WTC11 (cell line): ENCODE results near the gene ZNF750. TPM values are rescaled to one million over a fixed set of nuclear protein-coding genes. Genes with fewer than 3 reads are reported as not detected.

Experiments
- ATAC-seq: fragments of 200-7000 bp; cut with Tn5 transposase; 2 replicates; pipeline ENCODE4 v1.10.0; 2021; ENCODE audit warnings: mild to moderate bottlenecking, moderate library complexity
- CTCF ChIA-PET: fragments of 300-600 bp; sonication (Branson Sonifier 250); formaldehyde crosslinking; loops from one replicate; lab custom pipeline; 2021; ENCODE audit warnings: antibody characterized with exemption; lab: Charles Lee
- POLR2A ChIA-PET: fragments of 350-600 bp; sonication (Branson Sonifier 250); formaldehyde crosslinking; loops from one replicate; lab custom pipeline; 2021; ENCODE audit warnings: antibody characterized with exemption; lab: Charles Lee
- DNase-seq: peaks from one replicate; pipeline ENCODE4 v3.0.0; 2021; ENCODE audit warnings: low spot score
- H3K27ac Mint-ChIP-seq: 2 replicates; pipeline ENCODE4 v1.8.0; 2021; ENCODE audit warnings: mixed read lengths
- H3K27me3 Mint-ChIP-seq: 2 replicates; pipeline ENCODE4 v1.8.0; 2021; ENCODE audit warnings: low read depth, mild to moderate bottlenecking, moderate library complexity, mixed read lengths
- H3K36me3 Mint-ChIP-seq: 2 replicates; pipeline ENCODE4 v1.8.0; 2021; ENCODE audit warnings: mixed read lengths
- H3K4me1 Mint-ChIP-seq: 2 replicates; pipeline ENCODE4 v1.8.0; 2022; ENCODE audit warnings: mixed read lengths
- H3K4me3 Mint-ChIP-seq: 2 replicates; pipeline ENCODE4 v1.8.0; 2021; ENCODE audit warnings: mild to moderate bottlenecking, moderate library complexity, mixed read lengths
- H3K9me3 Mint-ChIP-seq: 2 replicates; pipeline ENCODE4 v1.8.0; 2021; ENCODE audit warnings: mixed read lengths
- CDX4 ChIP-seq: fragments of 250-450 bp; sonication (Bioruptor Pico); IDR thresholded peaks from 2 replicates; pipeline ENCODE4 v1.9.0; 2021; ENCODE audit warnings: moderate library complexity, mild to moderate bottlenecking, inconsistent platforms, borderline replicate concordance
- CREB1 ChIP-seq: sonication (generic); formaldehyde crosslinking; IDR thresholded peaks from 2 replicates; pipeline ENCODE4 v1.8.0; 2023; ENCODE audit warnings: mild to moderate bottlenecking, missing genetic modification reagents
- GABPB1 ChIP-seq: sonication (generic); formaldehyde crosslinking; IDR thresholded peaks from 2 replicates; pipeline ENCODE4 v1.8.1; 2023; ENCODE audit warnings: mild to moderate bottlenecking, missing genetic modification reagents
- KAT7 ChIP-seq: sonication (generic); formaldehyde crosslinking; IDR thresholded peaks from 2 replicates; pipeline ENCODE4 v1.8.1; 2023; ENCODE audit warnings: missing genetic modification reagents, mild to moderate bottlenecking, borderline replicate concordance
- MXD4 ChIP-seq: fragments of 250-450 bp; sonication (Bioruptor Pico); IDR thresholded peaks from 2 replicates; pipeline ENCODE4 v1.8.0; 2021; ENCODE audit warnings: mild to moderate bottlenecking, moderate library complexity, borderline replicate concordance
- NFATC4 ChIP-seq: fragments of 250-450 bp; sonication (Bioruptor Pico); IDR thresholded peaks from 2 replicates; pipeline ENCODE4 v1.9.0; 2021; ENCODE audit warnings: mild to moderate bottlenecking
- NR3C1 ChIP-seq: sonication (generic); formaldehyde crosslinking; conservative IDR thresholded peaks from 2 replicates; pipeline ENCODE4 v1.8.1; 2023; ENCODE audit warnings: low read depth, mild to moderate bottlenecking, missing genetic modification reagents
- SMAD3 ChIP-seq: sonication (generic); formaldehyde crosslinking; IDR thresholded peaks from 2 replicates; pipeline ENCODE4 v1.8.0; 2022; ENCODE audit warnings: missing genetic modification reagents, mild to moderate bottlenecking, borderline replicate concordance
- SP1 ChIP-seq: sonication (generic); formaldehyde crosslinking; conservative IDR thresholded peaks from 2 replicates; pipeline ENCODE4 v1.8.1; 2022; ENCODE audit warnings: missing genetic modification reagents
- TEAD1 ChIP-seq: sonication (generic); formaldehyde crosslinking; IDR thresholded peaks from 2 replicates; pipeline ENCODE4 v1.8.0; 2022; ENCODE audit warnings: mild to moderate bottlenecking, missing genetic modification reagents
- ZNF317 ChIP-seq: sonication (generic); formaldehyde crosslinking; IDR thresholded peaks from 2 replicates; pipeline ENCODE4 v1.8.1; 2023; ENCODE audit warnings: low read depth, mild to moderate bottlenecking, moderate library complexity, missing genetic modification reagents, borderline replicate concordance
- total RNA-seq: library from RNA; stranded (reverse); gene quantifications from 3 replicates; pipeline ENCODE4 v1.2.3, GENCODE V29; 2021
- TF ChIP-seq, protein P1 (sequence below): sonication (generic); formaldehyde crosslinking; IDR thresholded peaks from 2 replicates; pipeline ENCODE4 v1.8.1; 2023; ENCODE audit warnings: mild to moderate bottlenecking, missing genetic modification reagents, borderline replicate concordance
- TF ChIP-seq, protein P2 (sequence below): sonication (generic); formaldehyde crosslinking; IDR thresholded peaks from 2 replicates; pipeline ENCODE4 v1.8.1; 2022; ENCODE audit warnings: low read depth, missing genetic modification reagents, borderline replicate concordance

The ZNF750 gene
- total RNA-seq, 1 experiment from 2014 or later, result 0.04 TPM

GRCh38 chr17:82867763-82868325, 28.0 kb upstream of the ZNF750 start (continued):
- TF ChIP-seq, protein P1, sequence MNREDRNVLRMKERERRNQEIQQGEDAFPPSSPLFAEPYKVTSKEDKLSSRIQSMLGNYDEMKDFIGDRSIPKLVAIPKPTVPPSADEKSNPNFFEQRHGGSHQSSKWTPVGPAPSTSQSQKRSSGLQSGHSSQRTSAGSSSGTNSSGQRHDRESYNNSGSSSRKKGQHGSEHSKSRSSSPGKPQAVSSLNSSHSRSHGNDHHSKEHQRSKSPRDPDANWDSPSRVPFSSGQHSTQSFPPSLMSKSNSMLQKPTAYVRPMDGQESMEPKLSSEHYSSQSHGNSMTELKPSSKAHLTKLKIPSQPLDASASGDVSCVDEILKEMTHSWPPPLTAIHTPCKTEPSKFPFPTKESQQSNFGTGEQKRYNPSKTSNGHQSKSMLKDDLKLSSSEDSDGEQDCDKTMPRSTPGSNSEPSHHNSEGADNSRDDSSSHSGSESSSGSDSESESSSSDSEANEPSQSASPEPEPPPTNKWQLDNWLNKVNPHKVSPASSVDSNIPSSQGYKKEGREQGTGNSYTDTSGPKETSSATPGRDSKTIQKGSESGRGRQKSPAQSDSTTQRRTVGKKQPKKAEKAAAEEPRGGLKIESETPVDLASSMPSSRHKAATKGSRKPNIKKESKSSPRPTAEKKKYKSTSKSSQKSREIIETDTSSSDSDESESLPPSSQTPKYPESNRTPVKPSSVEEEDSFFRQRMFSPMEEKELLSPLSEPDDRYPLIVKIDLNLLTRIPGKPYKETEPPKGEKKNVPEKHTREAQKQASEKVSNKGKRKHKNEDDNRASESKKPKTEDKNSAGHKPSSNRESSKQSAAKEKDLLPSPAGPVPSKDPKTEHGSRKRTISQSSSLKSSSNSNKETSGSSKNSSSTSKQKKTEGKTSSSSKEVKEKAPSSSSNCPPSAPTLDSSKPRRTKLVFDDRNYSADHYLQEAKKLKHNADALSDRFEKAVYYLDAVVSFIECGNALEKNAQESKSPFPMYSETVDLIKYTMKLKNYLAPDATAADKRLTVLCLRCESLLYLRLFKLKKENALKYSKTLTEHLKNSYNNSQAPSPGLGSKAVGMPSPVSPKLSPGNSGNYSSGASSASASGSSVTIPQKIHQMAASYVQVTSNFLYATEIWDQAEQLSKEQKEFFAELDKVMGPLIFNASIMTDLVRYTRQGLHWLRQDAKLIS (CRISPR knock-in tag), result no peak
- TF ChIP-seq SMAD3 (CRISPR knock-in tag) (no peak), CDX4 (CRISPR knock-in tag) (no peak)
- TF ChIP-seq, protein P2, sequence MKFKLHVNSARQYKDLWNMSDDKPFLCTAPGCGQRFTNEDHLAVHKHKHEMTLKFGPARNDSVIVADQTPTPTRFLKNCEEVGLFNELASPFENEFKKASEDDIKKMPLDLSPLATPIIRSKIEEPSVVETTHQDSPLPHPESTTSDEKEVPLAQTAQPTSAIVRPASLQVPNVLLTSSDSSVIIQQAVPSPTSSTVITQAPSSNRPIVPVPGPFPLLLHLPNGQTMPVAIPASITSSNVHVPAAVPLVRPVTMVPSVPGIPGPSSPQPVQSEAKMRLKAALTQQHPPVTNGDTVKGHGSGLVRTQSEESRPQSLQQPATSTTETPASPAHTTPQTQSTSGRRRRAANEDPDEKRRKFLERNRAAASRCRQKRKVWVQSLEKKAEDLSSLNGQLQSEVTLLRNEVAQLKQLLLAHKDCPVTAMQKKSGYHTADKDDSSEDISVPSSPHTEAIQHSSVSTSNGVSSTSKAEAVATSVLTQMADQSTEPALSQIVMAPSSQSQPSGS (CRISPR knock-in tag), result no peak

GRCh38 chr17:82866590-82867191, 26.9 kb upstream of the ZNF750 start:
- Mint-ChIP-seq H3K27ac (no peak overlapping the region), H3K4me1 (peaks cover 14% of the 10 kb centered on the region), H3K4me3 (no peak overlapping the region), H3K27me3 (no peaks in the 10 kb centered on the region), H3K36me3 (peaks cover 11% of the 10 kb centered on the region), H3K9me3 (no peaks in the 10 kb centered on the region)
- ChIA-PET POLR2A (no interaction called here), CTCF (interaction anchor here (1.7 kb wide), 1 partner anchor 85 kb away, joined by 6 read pairs; no protein-coding TSS in a partner anchor)
- no peak for ATAC-seq
- no peak for TF ChIP-seq KAT7 (CRISPR knock-in tag)
- no peak for DNase-seq

GRCh38 chr17:82865774-82866395, 26.1 kb upstream of the ZNF750 start:
- POLR2A ChIA-PET, result no interaction called here
- CTCF ChIA-PET, result interaction anchor here (1.7 kb wide), 1 partner anchor 84 kb away, joined by 6 read pairs; no protein-coding TSS in a partner anchor
- no peaks in the 10 kb centered on the region for H3K27me3 Mint-ChIP-seq
- H3K4me3 Mint-ChIP-seq, result no peak overlapping the region
- no peaks in the 10 kb centered on the region for H3K9me3 Mint-ChIP-seq
- no peak for ATAC-seq
- TF ChIP-seq CREB1 (no peak), GABPB1 (CRISPR knock-in tag) (no peak), ZNF317 (CRISPR knock-in tag) (no peak), SP1 (CRISPR knock-in tag) (no peak), NR3C1 (CRISPR knock-in tag) (no peak), NFATC4 (no peak), MXD4 (CRISPR knock-in tag) (no peak), TEAD1 (CRISPR knock-in tag) (no peak)
- TF ChIP-seq, all 79 proteins: peak for 0
- H3K27ac Mint-ChIP-seq, result peak overlapping the region; percentile 70
- no peak for DNase-seq
- peaks cover 14% of the 10 kb centered on the region for H3K4me1 Mint-ChIP-seq
- peaks cover 11% of the 10 kb centered on the region for H3K36me3 Mint-ChIP-seq
